ENCODE data around the gene ATP6V1C2.
A peak's percentile ranks its signal among the peaks of the same experiment; 100 is the strongest.
"Not testable (repeated sequence)": the region's sequence is repeated elsewhere in the genome, so short reads cannot be mapped to it uniquely, and the experiment has no call there.

ATP6V1C2 gene

DNA sequence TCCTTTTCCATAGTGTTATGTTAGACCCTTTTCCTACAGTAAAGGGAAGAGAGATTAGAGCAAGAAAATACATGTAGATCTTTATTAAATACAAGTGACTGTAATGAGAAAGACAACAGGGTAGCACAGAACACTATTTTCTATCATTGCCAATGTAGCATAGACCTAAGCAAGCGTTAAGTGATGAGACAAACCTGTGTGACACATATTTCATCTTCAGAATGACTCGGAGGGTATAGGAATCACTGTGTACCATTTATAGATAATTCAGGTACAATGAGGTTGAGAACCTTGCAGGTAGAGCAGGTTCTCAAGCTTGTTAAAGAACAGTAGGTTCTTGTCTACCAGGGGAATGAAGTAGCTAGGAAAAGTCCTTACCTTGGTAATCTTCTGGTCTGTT lies 75.3 kb downstream of the ATP6V1C2 start:
- ChIA-PET CTCF (interaction anchor here (1.0 to 1.2 kb wide), 3 partner anchors 10 to 15 kb away, joined by 3 to 4 read pairs (median 3); no protein-coding TSS in a partner anchor), POLR2A (no interaction called here)
- no peak for DNase-seq (ENCODE audit: extremely low spot score)
- TF ChIP-seq, protein P1, sequence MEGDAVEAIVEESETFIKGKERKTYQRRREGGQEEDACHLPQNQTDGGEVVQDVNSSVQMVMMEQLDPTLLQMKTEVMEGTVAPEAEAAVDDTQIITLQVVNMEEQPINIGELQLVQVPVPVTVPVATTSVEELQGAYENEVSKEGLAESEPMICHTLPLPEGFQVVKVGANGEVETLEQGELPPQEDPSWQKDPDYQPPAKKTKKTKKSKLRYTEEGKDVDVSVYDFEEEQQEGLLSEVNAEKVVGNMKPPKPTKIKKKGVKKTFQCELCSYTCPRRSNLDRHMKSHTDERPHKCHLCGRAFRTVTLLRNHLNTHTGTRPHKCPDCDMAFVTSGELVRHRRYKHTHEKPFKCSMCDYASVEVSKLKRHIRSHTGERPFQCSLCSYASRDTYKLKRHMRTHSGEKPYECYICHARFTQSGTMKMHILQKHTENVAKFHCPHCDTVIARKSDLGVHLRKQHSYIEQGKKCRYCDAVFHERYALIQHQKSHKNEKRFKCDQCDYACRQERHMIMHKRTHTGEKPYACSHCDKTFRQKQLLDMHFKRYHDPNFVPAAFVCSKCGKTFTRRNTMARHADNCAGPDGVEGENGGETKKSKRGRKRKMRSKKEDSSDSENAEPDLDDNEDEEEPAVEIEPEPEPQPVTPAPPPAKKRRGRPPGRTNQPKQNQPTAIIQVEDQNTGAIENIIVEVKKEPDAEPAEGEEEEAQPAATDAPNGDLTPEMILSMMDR (IDR thresholded peaks at IDR 0.05; ENCODE audit: control extremely low read depth, extremely low read depth, low read depth, missing control alignments) = no peak

DNA sequence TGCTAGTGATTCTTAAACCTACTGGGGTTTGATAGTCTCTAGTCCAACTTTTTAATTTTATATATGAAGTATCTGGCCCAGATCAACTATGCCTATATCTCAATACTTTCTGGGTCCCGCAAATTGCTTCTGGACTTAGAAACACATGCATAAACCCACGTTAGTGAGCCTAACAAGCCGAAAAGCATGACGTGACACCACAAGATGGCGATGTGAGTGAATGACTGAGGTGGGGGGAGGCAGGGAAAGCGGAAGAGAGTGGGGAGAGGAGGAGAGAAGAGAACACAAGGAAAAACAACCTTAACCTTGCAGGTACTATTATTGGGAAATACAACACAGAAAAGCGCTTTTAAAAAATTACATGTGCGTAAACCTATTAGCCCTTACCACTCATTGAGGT lies 77.4 kb downstream of the ATP6V1C2 start:
- ChIA-PET POLR2A (interaction anchor here (0.7 to 1.1 kb wide), 2 partner anchors 14 kb away, joined by 3 read pairs; partner anchors contain the start of gene PDIA6), CTCF (interaction anchor here (0.9 to 1.1 kb wide), 3 partner anchors 10 to 37 kb away, joined by 3 to 4 read pairs (median 3); no protein-coding TSS in a partner anchor)
- DNase-seq (ENCODE audit: extremely low spot score) = no peak
- TF ChIP-seq, protein P1 (IDR thresholded peaks at IDR 0.05; ENCODE audit: control extremely low read depth, extremely low read depth, low read depth, missing control alignments) = peak; percentile 19

- no peak for DNase-seq (ENCODE audit: extremely low spot score)
- TF ChIP-seq, protein P1 (IDR thresholded peaks at IDR 0.05; ENCODE audit: control extremely low read depth, extremely low read depth, low read depth, missing control alignments) = no peak
- ChIA-PET POLR2A (no interaction called here), CTCF (interaction anchor here (3.1 kb wide), 1 partner anchor 9 kb away, joined by 10 read pairs; no protein-coding TSS in a partner anchor)
Measured at GRCh38 chr2:10800163-10800562, 78.7 kb downstream of the ATP6V1C2 start.

GRCh38 chr2:10802657-10803056 lies 81.2 kb downstream of the ATP6V1C2 start:
- ChIA-PET CTCF (interaction anchor here (1.3 to 3.1 kb wide), 2 partner anchors 10 to 11 kb away, joined by 3 to 10 read pairs; partner anchors contain the start of gene PDIA6), POLR2A (no interaction called here)
- TF ChIP-seq, protein P1 (IDR thresholded peaks at IDR 0.05; ENCODE audit: control extremely low read depth, extremely low read depth, low read depth, missing control alignments) = no peak
- no peak for DNase-seq (ENCODE audit: extremely low spot score)

GRCh38 chr2:10805990-10806389 lies 84.6 kb downstream of the ATP6V1C2 start:
- CTCF ChIA-PET; POLR2A ChIA-PET; DNase-seq (ENCODE audit: extremely low spot score): not testable (repeated sequence)

DNA sequence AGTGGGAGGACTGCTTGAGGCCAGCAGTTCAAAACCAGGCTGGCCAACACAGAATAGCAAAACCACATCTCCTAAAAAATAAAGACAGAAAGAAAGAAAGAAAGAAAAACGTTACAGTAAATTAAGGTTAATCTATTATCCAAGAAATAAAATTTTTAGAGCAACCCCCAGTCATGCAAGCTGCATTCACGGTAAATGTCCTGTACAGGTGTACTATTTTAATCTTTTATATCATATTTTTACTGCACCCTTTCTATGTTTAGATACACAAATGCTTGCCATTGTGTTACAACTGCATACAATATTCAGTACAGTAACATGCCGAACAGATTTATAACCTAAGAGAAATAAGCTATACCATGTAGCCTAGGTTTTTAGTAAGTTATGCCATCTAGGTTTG lies 85.1 kb downstream of the ATP6V1C2 start:
- TF ChIP-seq, protein P1 (IDR thresholded peaks at IDR 0.05; ENCODE audit: control extremely low read depth, extremely low read depth, low read depth, missing control alignments) = no peak
- ChIA-PET CTCF (interaction anchor here (1.0 kb wide), 1 partner anchor 10 kb away, joined by 4 read pairs; no protein-coding TSS in a partner anchor), POLR2A (no interaction called here)
- no peak for DNase-seq (ENCODE audit: extremely low spot score)

DNA sequence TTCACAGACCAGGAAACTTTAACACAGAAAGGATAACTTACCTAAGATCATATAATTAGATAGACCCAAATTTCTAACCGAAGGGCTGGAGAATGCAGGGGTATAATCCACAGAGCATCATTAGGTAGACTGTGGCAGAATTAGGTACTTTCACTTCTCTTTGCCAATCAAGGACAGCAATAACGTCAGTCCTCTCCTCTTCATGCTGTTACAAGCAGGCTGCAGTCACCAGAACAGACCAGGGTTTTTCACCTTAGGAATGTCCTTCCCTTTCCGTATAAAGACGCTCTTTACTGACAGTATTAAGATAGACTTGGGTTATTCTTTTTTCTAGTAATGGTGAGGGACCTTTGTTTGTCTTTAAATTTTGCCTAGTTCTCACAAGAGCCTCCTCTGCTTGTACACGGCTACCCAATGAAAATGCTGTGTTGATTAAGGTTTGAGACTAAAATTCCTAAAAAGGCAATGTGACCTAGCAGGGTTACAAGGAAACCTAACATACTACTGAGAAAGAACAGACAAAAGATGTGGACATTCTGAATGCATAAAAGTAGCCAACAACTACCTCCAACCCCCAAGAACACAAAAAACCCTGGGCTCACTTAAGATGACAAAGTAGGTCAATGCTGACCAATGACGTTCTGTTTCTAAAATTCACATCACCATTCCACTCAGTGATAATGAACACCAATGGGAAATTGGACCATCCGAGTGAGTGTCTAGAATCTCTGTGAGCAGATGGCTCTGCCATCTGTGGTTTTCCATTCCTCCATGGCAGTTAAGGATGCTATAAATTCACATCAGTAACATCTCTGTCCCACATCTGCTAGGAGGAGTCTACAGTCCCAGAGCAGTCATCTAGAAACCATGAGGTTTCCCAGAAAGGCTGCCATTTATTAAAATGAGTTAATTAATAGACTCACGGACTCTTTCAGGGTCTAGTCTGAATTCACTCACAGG lies 89.1 kb downstream of the ATP6V1C2 start:
- CTCF ChIA-PET = no interaction called here
- TF ChIP-seq, protein P1 (IDR thresholded peaks at IDR 0.05; ENCODE audit: control extremely low read depth, extremely low read depth, low read depth, missing control alignments) = no peak
- POLR2A ChIA-PET = no interaction called here
- DNase-seq (ENCODE audit: extremely low spot score) = no peak
